ENCODE measurements around the gene AGBL3. TPM values are rescaled to one million over a fixed set of nuclear protein-coding genes. Genes with fewer than 3 reads are reported as not detected.

AGBL3 gene
- total RNA-seq, 1 donor = 2.2 TPM

DNA sequence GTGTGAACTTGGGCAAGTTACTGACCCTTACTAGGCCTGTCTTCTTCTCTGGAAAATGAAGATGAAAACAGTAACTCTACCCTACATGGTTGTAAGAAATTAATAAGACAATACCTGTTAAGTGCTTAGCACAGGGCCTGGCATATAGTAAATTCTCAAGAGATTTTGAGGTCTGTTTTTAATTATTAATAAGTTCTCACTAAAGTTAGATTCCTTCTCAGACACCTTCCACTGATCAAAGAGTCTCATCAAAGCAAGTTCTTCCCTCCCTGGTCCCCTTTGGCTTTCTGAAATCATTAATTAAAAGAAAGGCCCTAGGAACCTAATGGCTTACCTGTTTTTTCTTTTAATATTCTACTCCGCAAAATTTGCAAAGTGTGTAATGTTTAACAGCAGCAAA lies 166.1 kb downstream of the AGBL3 start:
- Histone ChIP-seq H3K4me2 (ENCODE audit: insufficient read depth, low read length) (no peak overlapping the region), H3K79me2 (ENCODE audit: insufficient read depth, low read length) (no peaks in the 10 kb centered on the region), H3K36me3 (ENCODE audit: insufficient read depth, low read length) (no peaks in the 10 kb centered on the region), H3K27ac (ENCODE audit: low read depth, low read length) (no peak overlapping the region), H2AFZ (ENCODE audit: low read length) (no peak overlapping the region), H3K27me3 (ENCODE audit: insufficient read depth, low read length) (no peaks in the 10 kb centered on the region), H3K4me1 (ENCODE audit: insufficient read depth, low read length) (peaks cover 13% of the 10 kb centered on the region), H4K20me1 (ENCODE audit: insufficient read depth, low read length) (no peaks in the 10 kb centered on the region), H3K4me3 (ENCODE audit: insufficient read depth, low read length) (no peak overlapping the region), H3K9me3 (ENCODE audit: low read depth, low read length) (no peaks in the 10 kb centered on the region)
- DNase-seq (ENCODE audit: insufficient read length, low spot score, missing footprints) = no peak
- TF ChIP-seq, protein P1, sequence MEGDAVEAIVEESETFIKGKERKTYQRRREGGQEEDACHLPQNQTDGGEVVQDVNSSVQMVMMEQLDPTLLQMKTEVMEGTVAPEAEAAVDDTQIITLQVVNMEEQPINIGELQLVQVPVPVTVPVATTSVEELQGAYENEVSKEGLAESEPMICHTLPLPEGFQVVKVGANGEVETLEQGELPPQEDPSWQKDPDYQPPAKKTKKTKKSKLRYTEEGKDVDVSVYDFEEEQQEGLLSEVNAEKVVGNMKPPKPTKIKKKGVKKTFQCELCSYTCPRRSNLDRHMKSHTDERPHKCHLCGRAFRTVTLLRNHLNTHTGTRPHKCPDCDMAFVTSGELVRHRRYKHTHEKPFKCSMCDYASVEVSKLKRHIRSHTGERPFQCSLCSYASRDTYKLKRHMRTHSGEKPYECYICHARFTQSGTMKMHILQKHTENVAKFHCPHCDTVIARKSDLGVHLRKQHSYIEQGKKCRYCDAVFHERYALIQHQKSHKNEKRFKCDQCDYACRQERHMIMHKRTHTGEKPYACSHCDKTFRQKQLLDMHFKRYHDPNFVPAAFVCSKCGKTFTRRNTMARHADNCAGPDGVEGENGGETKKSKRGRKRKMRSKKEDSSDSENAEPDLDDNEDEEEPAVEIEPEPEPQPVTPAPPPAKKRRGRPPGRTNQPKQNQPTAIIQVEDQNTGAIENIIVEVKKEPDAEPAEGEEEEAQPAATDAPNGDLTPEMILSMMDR (IDR thresholded peaks at IDR 0.05; ENCODE audit: extremely low read depth, low read depth, low read length) = no peak

DNA sequence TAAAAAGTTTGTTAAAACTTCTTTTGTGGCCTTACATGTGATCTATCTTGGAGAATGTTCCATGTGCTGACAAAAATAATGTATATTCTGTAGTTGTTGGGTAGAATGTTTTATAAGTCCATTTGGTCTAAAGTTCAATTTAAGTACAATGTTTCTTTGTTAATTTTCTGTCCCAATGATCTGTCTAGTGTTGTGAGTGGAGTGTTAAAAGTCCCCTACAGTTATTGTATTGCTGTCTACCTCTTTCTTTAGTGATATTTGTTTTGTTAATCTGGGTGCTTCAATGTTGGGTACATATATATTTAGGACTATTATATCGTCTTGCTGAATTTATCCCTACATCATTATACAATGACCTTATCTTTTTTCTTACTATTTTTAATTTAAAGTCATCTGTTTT lies 168.4 kb downstream of the AGBL3 start:
- Histone ChIP-seq H3K27ac (ENCODE audit: low read depth, low read length) (no peak overlapping the region), H3K4me1 (ENCODE audit: insufficient read depth, low read length) (peaks cover 8% of the 10 kb centered on the region), H3K9me3 (ENCODE audit: low read depth, low read length) (no peaks in the 10 kb centered on the region), H3K36me3 (ENCODE audit: insufficient read depth, low read length) (no peaks in the 10 kb centered on the region), H4K20me1 (ENCODE audit: insufficient read depth, low read length) (no peaks in the 10 kb centered on the region), H3K4me2 (ENCODE audit: insufficient read depth, low read length) (no peak overlapping the region), H3K4me3 (ENCODE audit: insufficient read depth, low read length) (no peak overlapping the region), H3K27me3 (ENCODE audit: insufficient read depth, low read length) (no peaks in the 10 kb centered on the region), H3K79me2 (ENCODE audit: insufficient read depth, low read length) (peaks cover 3% of the 10 kb centered on the region), H2AFZ (ENCODE audit: low read length) (no peak overlapping the region)
- TF ChIP-seq, protein P1 (IDR thresholded peaks at IDR 0.05; ENCODE audit: extremely low read depth, low read depth, low read length) = no peak
- no peak for DNase-seq (ENCODE audit: insufficient read length, low spot score, missing footprints)

DNA sequence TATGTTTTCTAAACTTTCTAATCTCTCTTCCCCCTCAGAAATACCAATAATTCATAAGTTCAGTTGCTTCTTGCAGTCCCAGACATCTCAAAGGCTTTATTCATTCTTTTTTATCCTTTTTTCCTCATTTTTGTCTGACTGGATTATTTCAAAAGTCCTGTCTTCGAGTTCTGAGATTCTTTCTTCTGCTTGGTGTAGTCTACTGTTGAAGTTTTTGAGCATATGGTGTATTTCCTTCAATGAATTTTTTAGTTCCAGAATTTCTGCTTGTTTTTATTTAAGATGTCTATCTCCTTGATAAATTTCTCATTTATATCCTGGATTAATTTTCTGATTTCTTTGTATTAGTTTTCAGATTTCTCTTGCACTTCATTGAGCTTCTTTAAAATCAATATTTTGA lies 170.0 kb downstream of the AGBL3 start:
- peaks cover 18% of the 10 kb centered on the region for H3K4me1 ChIP-seq (ENCODE audit: insufficient read depth, low read length)
- no peak overlapping the region for H2AFZ ChIP-seq (ENCODE audit: low read length)
- peaks cover 3% of the 10 kb centered on the region for H3K79me2 ChIP-seq (ENCODE audit: insufficient read depth, low read length)
- H3K36me3 ChIP-seq (ENCODE audit: insufficient read depth, low read length) = no peaks in the 10 kb centered on the region
- H3K27me3 ChIP-seq (ENCODE audit: insufficient read depth, low read length) = no peaks in the 10 kb centered on the region
- TF ChIP-seq, protein P1 (IDR thresholded peaks at IDR 0.05; ENCODE audit: extremely low read depth, low read depth, low read length) = no peak
- H3K4me3 ChIP-seq (ENCODE audit: insufficient read depth, low read length) = no peak overlapping the region
- H3K27ac ChIP-seq (ENCODE audit: low read depth, low read length) = no peak overlapping the region
- H4K20me1 ChIP-seq (ENCODE audit: insufficient read depth, low read length) = no peaks in the 10 kb centered on the region
- no peaks in the 10 kb centered on the region for H3K9me3 ChIP-seq (ENCODE audit: low read depth, low read length)
- H3K4me2 ChIP-seq (ENCODE audit: insufficient read depth, low read length) = no peak overlapping the region
- no peak for DNase-seq (ENCODE audit: insufficient read length, low spot score, missing footprints)

DNA sequence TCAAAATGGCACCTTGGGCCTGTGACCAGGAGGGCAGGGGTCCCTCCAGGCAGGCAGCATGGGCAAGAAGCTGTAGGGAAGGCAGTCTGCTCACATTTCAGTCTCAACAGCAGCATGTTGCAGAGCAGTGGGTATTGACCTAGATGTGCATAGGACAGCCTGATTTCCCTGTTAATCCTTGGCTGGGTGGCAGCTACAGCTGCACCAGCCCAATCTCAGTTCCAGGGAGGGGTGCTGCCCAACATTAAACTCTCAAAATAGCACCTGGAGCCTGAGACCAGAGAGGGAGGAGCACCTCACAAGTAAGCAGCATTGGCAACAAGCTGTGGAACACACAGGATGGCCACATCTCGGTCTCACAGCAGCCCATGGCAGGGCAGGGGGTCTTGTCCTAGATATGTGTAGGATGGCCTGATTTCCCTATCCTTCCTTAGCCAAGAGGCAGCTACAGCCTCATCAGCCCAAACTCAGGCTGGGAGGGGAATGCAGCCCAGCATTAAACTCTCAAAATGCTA lies 171.9 kb downstream of the AGBL3 start:
- no peak overlapping the region for H2AFZ ChIP-seq (ENCODE audit: low read length)
- no peak overlapping the region for H3K4me2 ChIP-seq (ENCODE audit: insufficient read depth, low read length)
- no peaks in the 10 kb centered on the region for H3K27me3 ChIP-seq (ENCODE audit: insufficient read depth, low read length)
- H3K79me2 ChIP-seq (ENCODE audit: insufficient read depth, low read length) = peaks cover 3% of the 10 kb centered on the region
- no peaks in the 10 kb centered on the region for H4K20me1 ChIP-seq (ENCODE audit: insufficient read depth, low read length)
- H3K27ac ChIP-seq (ENCODE audit: low read depth, low read length) = no peak overlapping the region
- H3K4me3 ChIP-seq (ENCODE audit: insufficient read depth, low read length) = no peak overlapping the region
- no peaks in the 10 kb centered on the region for H3K36me3 ChIP-seq (ENCODE audit: insufficient read depth, low read length)
- TF ChIP-seq, protein P1 (IDR thresholded peaks at IDR 0.05; ENCODE audit: extremely low read depth, low read depth, low read length) = no peak
- DNase-seq (ENCODE audit: insufficient read length, low spot score, missing footprints) = no peak
- peaks cover 18% of the 10 kb centered on the region for H3K4me1 ChIP-seq (ENCODE audit: insufficient read depth, low read length)
- no peaks in the 10 kb centered on the region for H3K9me3 ChIP-seq (ENCODE audit: low read depth, low read length)

Measured in osteoblast (primary cell).